T-cell (primary cell): Measurements from ENCODE around the gene SKAP2. TPM values are rescaled to one million over a fixed set of nuclear protein-coding genes. Genes with fewer than 3 reads are reported as not detected.

ENCODE experiments used
- total RNA-seq, 35 experiments: library from RNA in 6 of 35; stranded (reverse) in 6 of 35; fragments of 120-200 nt in 1 of 35; gene quantifications; one replicate each; pipeline versions ENCODE4 v1.2.1 to v1.2.4 and lab custom pipeline; 2013 to 2026

Gene SKAP2
- total RNA-seq, 5 donors from 2014 or later (not counting 1 experiment from before 2014, with no cell fraction given), result 4.8 to 8.9 (median 7.7) TPM

Other genes with a start within 250 kb of the SKAP2 start
- under 1 TPM; 0.28 to 0.66 (median 0.54) TPM for gene HOXA1, start 231.4 kb upstream of the SKAP2 start, total RNA-seq
- not detected for gene HOXA2, start 238.1 kb upstream of the SKAP2 start, total RNA-seq